ENCODE data around the gene RPL28.

GRCh38 chr19:55362990-55363716 lies 22.6 kb upstream of the RPL28 start, which contains the start of gene GARIN5B:
- TF ChIP-seq CTCF (conservative IDR thresholded peaks at IDR 0.05; ENCODE audit: low read depth, low read length) (no peak), EZH2phosphoT487 (IDR thresholded peaks at IDR 0.05; ENCODE audit: borderline replicate concordance, low read length) (no peak), EZH2 (IDR thresholded peaks at IDR 0.05; ENCODE audit: low read length, unreplicated experiment) (no peak)
